Measurements from ENCODE around the gene IFT88.

GRCh38 chr13:20684546-20684945 is 117.6 kb downstream of the IFT88 start:
- TF ChIP-seq ZFP30 (CRISPR knock-in tag; IDR thresholded peaks at IDR 0.05) (no peak), PATZ1 (CRISPR knock-in tag; IDR thresholded peaks at IDR 0.05; ENCODE audit: borderline replicate concordance) (no peak), CREB5 (CRISPR knock-in tag; IDR thresholded peaks at IDR 0.05; ENCODE audit: low read depth) (no peak), ISL1 (CRISPR knock-in tag; IDR thresholded peaks at IDR 0.05) (no peak), SNAI2 (CRISPR knock-in tag; IDR thresholded peaks at IDR 0.05) (no peak), ZC3H10 (CRISPR knock-in tag; IDR thresholded peaks at IDR 0.05) (no peak), ZFP3 (CRISPR knock-in tag; IDR thresholded peaks at IDR 0.05) (no peak), ZNF8 (CRISPR knock-in tag; IDR thresholded peaks at IDR 0.05) (no peak), ESRRG (CRISPR knock-in tag; IDR thresholded peaks at IDR 0.05) (no peak)
